ELR (cell line): Measurements from ENCODE around the gene ENTREP3.
"Not testable (repeated sequence)": the region's sequence is repeated elsewhere in the genome, so short reads cannot be mapped to it uniquely, and the experiment has no call there.

Experiments used
- DNase-seq: peaks from one replicate; pipeline ENCODE4 v3.0.0-alpha.2; 2015; ENCODE audit warnings: low read depth

Gene ENTREP3

GRCh38 chr1:155255243-155256007, at the start of gene ENTREP3:
Gene ENTREP3 (minus strand): TSS chr1:155255483. CDS start chr1:155254877, 606 bp downstream.
- peak; percentile 85 for DNase-seq

- no peak for DNase-seq
Measured at GRCh38 chr1:155304558-155305063, 49.3 kb upstream of the ENTREP3 start.

- DNase-seq = no peak
Measured at GRCh38 chr1:155301342-155301841, 46.1 kb upstream of the ENTREP3 start, which contains the start of gene PKLR. Gene PKLR (minus strand): TSS chr1:155301438. CDS start chr1:155301395, 43 bp downstream.

GRCh38 chr1:155300553-155301329, 45.5 kb upstream of the ENTREP3 start:
- no peak for DNase-seq

- no peak for DNase-seq
Measured at GRCh38 chr1:155300024-155300423, 44.7 kb upstream of the ENTREP3 start.

GRCh38 chr1:155297384-155297783, 42.1 kb upstream of the ENTREP3 start:
- DNase-seq = no peak

GRCh38 chr1:155296661-155297060, 41.4 kb upstream of the ENTREP3 start:
- DNase-seq = no peak

GRCh38 chr1:155295942-155296267, 40.6 kb upstream of the ENTREP3 start:
- DNase-seq = no peak

GRCh38 chr1:155295183-155295941, 40.1 kb upstream of the ENTREP3 start:
- DNase-seq = no peak

- DNase-seq = no peak
Measured at GRCh38 chr1:155294520-155295182, 39.4 kb upstream of the ENTREP3 start.

GRCh38 chr1:155293086-155293749, 37.9 kb upstream of the ENTREP3 start:
- DNase-seq = no peak

- DNase-seq = not testable (repeated sequence)
Measured at GRCh38 chr1:155291006-155291405, 35.7 kb upstream of the ENTREP3 start.

GRCh38 chr1:155287987-155288543, 32.8 kb upstream of the ENTREP3 start:
- no peak for DNase-seq

GRCh38 chr1:155286544-155286943, 31.3 kb upstream of the ENTREP3 start:
- no peak for DNase-seq

GRCh38 chr1:155285631-155286044, 30.4 kb upstream of the ENTREP3 start:
- no peak for DNase-seq

GRCh38 chr1:155285063-155285462, 29.8 kb upstream of the ENTREP3 start:
- DNase-seq = no peak

GRCh38 chr1:155284476-155284875, 29.2 kb upstream of the ENTREP3 start:
- DNase-seq = no peak

- DNase-seq = no peak
Measured at GRCh38 chr1:155282488-155283091, 27.3 kb upstream of the ENTREP3 start.

GRCh38 chr1:155279268-155279667, 24.0 kb upstream of the ENTREP3 start:
- DNase-seq = no peak

GRCh38 chr1:155278689-155279160, 23.4 kb upstream of the ENTREP3 start:
- peak; percentile 73 for DNase-seq
